HG03060 (cell line): ENCODE measurements around the gene GTF2H2.
"Not testable (repeated sequence)": the region's sequence is repeated elsewhere in the genome, so short reads cannot be mapped to it uniquely, and the experiment has no call there.

ENCODE experiments used
- ATAC-seq: cut with Tn5 transposase; IDR thresholded peaks from one replicate; pipeline ENCODE4 v1.9.1; 2021; ENCODE audit warnings: low read depth, moderate number of reproducible peaks; ENCODE audit not compliant: unreplicated experiment

The GTF2H2 gene

DNA sequence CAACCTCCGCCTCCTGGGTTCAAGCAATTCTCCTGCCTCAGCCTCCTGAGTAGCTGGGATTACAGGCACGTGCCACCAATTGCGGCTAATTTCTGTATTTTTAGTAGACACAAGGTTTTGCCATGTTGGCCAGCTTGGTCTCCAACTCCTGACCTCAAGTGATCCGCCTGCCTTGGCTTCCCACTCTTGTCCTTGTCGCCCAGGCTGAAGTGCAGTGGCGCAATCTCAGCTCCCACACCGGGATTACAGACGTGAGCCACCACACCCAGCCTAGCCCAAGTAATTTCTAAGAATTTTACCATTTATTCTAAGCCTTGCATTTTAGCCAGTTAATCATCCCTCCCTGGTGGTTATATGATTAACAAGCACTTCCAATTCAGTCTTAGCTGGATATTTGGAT, 53.3 kb downstream of the GTF2H2 start:
- ATAC-seq = no peak

GRCh38 chr5:71013575-71013974, 53.9 kb downstream of the GTF2H2 start:
- no peak for ATAC-seq

DNA sequence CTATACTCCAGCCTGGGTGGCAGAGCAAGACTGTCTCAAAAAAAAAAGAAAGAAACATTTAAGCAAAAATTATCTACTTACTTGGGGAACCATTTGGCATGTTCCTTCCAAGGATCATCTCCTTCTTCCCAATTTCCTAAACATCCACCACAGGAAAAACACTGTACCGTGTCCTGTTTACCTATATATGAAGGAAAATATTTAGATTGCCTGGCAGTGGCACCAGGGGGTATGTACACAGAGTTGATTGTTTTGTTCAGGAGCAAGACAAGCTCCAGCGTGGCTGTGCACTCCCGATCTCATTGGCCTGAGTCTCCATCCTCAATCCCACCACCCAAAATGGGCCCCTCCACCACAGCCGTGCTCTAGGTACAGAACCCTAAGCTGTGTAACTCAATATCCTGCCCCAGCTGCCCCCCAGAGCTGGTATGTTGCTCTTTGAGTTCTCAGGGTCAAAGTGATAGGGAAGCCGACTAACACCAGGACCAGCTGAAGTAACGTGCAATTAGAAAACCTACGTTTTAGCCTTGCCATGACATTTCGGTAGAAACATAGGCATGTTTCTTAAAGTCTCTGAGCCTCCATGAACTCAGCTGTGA, 56.2 kb downstream of the GTF2H2 start:
- ATAC-seq = no peak

- ATAC-seq = not testable (repeated sequence)
Measured at GRCh38 chr5:71006983-71007382, 60.5 kb downstream of the GTF2H2 start.
